WTC11 (cell line): ENCODE results near the gene IL10. TPM values are rescaled to one million over a fixed set of nuclear protein-coding genes. Genes with fewer than 3 reads are reported as not detected.
A peak's percentile ranks its signal among the peaks of the same experiment; 100 is the strongest.

Experiments used
- ATAC-seq: fragments of 200-7000 bp; cut with Tn5 transposase; 2 replicates; pipeline ENCODE4 v1.10.0; 2021; ENCODE audit warnings: mild to moderate bottlenecking, moderate library complexity
- CTCF ChIA-PET: fragments of 300-600 bp; sonication (Branson Sonifier 250); formaldehyde crosslinking; loops from one replicate; lab custom pipeline; 2021; ENCODE audit warnings: antibody characterized with exemption; lab: Charles Lee
- POLR2A ChIA-PET: fragments of 350-600 bp; sonication (Branson Sonifier 250); formaldehyde crosslinking; loops from one replicate; lab custom pipeline; 2021; ENCODE audit warnings: antibody characterized with exemption; lab: Charles Lee
- DNase-seq: peaks from one replicate; pipeline ENCODE4 v3.0.0; 2021; ENCODE audit warnings: low spot score
- H3K27ac Mint-ChIP-seq: 2 replicates; pipeline ENCODE4 v1.8.0; 2021; ENCODE audit warnings: mixed read lengths
- H3K27me3 Mint-ChIP-seq: 2 replicates; pipeline ENCODE4 v1.8.0; 2021; ENCODE audit warnings: low read depth, mild to moderate bottlenecking, moderate library complexity, mixed read lengths
- H3K36me3 Mint-ChIP-seq: 2 replicates; pipeline ENCODE4 v1.8.0; 2021; ENCODE audit warnings: mixed read lengths
- H3K4me1 Mint-ChIP-seq: 2 replicates; pipeline ENCODE4 v1.8.0; 2022; ENCODE audit warnings: mixed read lengths
- H3K4me3 Mint-ChIP-seq: 2 replicates; pipeline ENCODE4 v1.8.0; 2021; ENCODE audit warnings: mild to moderate bottlenecking, moderate library complexity, mixed read lengths
- H3K9me3 Mint-ChIP-seq: 2 replicates; pipeline ENCODE4 v1.8.0; 2021; ENCODE audit warnings: mixed read lengths
- RELA ChIP-seq: sonication (generic); formaldehyde crosslinking; IDR thresholded peaks from 2 replicates; pipeline ENCODE4 v1.8.1; 2022; ENCODE audit warnings: missing genetic modification reagents, mild to moderate bottlenecking, borderline replicate concordance
- total RNA-seq: library from RNA; stranded (reverse); gene quantifications from 3 replicates; pipeline ENCODE4 v1.2.3, GENCODE V29; 2021
- TF ChIP-seq, protein P1 (sequence below): sonication (generic); formaldehyde crosslinking; IDR thresholded peaks from 2 replicates; pipeline ENCODE4 v1.8.0; 2022; ENCODE audit warnings: missing genetic modification reagents
- TF ChIP-seq, protein P2 (sequence below): sonication (generic); formaldehyde crosslinking; IDR thresholded peaks from 2 replicates; pipeline ENCODE4 v1.8.0; 2023; ENCODE audit warnings: missing genetic modification reagents, mild to moderate bottlenecking, borderline replicate concordance
- TF ChIP-seq, protein P3 (sequence below): fragments of 250-450 bp; sonication (Bioruptor Pico); IDR thresholded peaks from 2 replicates; pipeline ENCODE4 v1.9.0; 2021; ENCODE audit warnings: mild to moderate bottlenecking
- TF ChIP-seq, protein P4 (sequence below): sonication (generic); formaldehyde crosslinking; IDR thresholded peaks from 2 replicates; pipeline ENCODE4 v1.8.1; 2023; ENCODE audit warnings: mild to moderate bottlenecking, missing genetic modification reagents, moderate library complexity
- TF ChIP-seq, protein P5 (sequence below): fragments of 200-600 bp; IDR thresholded peaks from 2 replicates; pipeline ENCODE4 v1.8.0; 2022; ENCODE audit warnings: antibody characterized with exemption
- TF ChIP-seq, protein P6 (sequence below): fragments of 250-450 bp; sonication (Bioruptor Pico); IDR thresholded peaks from 2 replicates; pipeline ENCODE4 v1.9.0; 2021; ENCODE audit warnings: mild to moderate bottlenecking, borderline replicate concordance

Gene IL10
- total RNA-seq, 1 experiment from 2014 or later = not detected

DNA sequence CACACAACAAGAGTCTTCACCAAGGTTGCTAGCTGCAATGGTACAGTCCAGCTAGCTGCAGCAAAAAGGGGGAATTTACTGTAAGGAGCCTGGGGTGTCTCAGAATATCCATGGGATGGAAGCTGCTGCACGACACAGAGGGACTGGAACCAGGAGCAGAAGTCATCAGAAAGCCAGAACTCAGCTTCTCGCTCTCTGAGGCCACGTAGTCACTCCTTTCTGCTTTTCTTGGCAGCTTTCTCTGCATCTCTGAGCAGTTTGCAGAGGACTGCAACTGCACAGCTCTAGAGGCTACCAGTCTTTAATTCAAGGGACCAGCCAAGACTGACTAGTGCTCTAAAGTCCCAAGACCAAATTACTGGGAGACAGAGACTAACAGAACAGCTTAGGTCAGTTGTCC is 27.0 kb upstream of the IL10 start:
- H3K27me3 Mint-ChIP-seq = peaks cover 2% of the 10 kb centered on the region; the same call in 1 of the 2 replicates
- no peak for ATAC-seq
- no peak for DNase-seq
- no peak overlapping the region for H3K27ac Mint-ChIP-seq
- H3K4me3 Mint-ChIP-seq = no peak overlapping the region
- ChIA-PET CTCF (interaction anchor here (0.6 to 3.0 kb wide), 9 partner anchors 10 to 295 kb away, joined by 3 to 15 read pairs (median 5); no protein-coding TSS in a partner anchor), POLR2A (no interaction called here)
- no peaks in the 10 kb centered on the region for H3K4me1 Mint-ChIP-seq
- no peaks in the 10 kb centered on the region for H3K9me3 Mint-ChIP-seq
- no peaks in the 10 kb centered on the region for H3K36me3 Mint-ChIP-seq
- TF ChIP-seq, protein P1, sequence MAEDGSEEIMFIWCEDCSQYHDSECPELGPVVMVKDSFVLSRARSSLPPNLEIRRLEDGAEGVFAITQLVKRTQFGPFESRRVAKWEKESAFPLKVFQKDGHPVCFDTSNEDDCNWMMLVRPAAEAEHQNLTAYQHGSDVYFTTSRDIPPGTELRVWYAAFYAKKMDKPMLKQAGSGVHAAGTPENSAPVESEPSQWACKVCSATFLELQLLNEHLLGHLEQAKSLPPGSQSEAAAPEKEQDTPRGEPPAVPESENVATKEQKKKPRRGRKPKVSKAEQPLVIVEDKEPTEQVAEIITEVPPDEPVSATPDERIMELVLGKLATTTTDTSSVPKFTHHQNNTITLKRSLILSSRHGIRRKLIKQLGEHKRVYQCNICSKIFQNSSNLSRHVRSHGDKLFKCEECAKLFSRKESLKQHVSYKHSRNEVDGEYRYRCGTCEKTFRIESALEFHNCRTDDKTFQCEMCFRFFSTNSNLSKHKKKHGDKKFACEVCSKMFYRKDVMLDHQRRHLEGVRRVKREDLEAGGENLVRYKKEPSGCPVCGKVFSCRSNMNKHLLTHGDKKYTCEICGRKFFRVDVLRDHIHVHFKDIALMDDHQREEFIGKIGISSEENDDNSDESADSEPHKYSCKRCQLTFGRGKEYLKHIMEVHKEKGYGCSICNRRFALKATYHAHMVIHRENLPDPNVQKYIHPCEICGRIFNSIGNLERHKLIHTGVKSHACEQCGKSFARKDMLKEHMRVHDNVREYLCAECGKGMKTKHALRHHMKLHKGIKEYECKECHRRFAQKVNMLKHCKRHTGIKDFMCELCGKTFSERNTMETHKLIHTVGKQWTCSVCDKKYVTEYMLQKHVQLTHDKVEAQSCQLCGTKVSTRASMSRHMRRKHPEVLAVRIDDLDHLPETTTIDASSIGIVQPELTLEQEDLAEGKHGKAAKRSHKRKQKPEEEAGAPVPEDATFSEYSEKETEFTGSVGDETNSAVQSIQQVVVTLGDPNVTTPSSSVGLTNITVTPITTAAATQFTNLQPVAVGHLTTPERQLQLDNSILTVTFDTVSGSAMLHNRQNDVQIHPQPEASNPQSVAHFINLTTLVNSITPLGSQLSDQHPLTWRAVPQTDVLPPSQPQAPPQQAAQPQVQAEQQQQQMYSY (CRISPR knock-in tag) = no peak
- TF ChIP-seq RELA (CRISPR knock-in tag) = no peak
- TF ChIP-seq, protein P2, sequence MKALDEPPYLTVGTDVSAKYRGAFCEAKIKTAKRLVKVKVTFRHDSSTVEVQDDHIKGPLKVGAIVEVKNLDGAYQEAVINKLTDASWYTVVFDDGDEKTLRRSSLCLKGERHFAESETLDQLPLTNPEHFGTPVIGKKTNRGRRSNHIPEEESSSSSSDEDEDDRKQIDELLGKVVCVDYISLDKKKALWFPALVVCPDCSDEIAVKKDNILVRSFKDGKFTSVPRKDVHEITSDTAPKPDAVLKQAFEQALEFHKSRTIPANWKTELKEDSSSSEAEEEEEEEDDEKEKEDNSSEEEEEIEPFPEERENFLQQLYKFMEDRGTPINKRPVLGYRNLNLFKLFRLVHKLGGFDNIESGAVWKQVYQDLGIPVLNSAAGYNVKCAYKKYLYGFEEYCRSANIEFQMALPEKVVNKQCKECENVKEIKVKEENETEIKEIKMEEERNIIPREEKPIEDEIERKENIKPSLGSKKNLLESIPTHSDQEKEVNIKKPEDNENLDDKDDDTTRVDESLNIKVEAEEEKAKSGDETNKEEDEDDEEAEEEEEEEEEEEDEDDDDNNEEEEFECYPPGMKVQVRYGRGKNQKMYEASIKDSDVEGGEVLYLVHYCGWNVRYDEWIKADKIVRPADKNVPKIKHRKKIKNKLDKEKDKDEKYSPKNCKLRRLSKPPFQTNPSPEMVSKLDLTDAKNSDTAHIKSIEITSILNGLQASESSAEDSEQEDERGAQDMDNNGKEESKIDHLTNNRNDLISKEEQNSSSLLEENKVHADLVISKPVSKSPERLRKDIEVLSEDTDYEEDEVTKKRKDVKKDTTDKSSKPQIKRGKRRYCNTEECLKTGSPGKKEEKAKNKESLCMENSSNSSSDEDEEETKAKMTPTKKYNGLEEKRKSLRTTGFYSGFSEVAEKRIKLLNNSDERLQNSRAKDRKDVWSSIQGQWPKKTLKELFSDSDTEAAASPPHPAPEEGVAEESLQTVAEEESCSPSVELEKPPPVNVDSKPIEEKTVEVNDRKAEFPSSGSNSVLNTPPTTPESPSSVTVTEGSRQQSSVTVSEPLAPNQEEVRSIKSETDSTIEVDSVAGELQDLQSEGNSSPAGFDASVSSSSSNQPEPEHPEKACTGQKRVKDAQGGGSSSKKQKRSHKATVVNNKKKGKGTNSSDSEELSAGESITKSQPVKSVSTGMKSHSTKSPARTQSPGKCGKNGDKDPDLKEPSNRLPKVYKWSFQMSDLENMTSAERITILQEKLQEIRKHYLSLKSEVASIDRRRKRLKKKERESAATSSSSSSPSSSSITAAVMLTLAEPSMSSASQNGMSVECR (CRISPR knock-in tag) = no peak
- TF ChIP-seq, protein P3, sequence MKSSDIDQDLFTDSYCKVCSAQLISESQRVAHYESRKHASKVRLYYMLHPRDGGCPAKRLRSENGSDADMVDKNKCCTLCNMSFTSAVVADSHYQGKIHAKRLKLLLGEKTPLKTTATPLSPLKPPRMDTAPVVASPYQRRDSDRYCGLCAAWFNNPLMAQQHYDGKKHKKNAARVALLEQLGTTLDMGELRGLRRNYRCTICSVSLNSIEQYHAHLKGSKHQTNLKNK = no peak
- TF ChIP-seq, protein P4, sequence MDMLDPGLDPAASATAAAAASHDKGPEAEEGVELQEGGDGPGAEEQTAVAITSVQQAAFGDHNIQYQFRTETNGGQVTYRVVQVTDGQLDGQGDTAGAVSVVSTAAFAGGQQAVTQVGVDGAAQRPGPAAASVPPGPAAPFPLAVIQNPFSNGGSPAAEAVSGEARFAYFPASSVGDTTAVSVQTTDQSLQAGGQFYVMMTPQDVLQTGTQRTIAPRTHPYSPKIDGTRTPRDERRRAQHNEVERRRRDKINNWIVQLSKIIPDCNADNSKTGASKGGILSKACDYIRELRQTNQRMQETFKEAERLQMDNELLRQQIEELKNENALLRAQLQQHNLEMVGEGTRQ (CRISPR knock-in tag) = no peak
- TF ChIP-seq, all 79 proteins: peak for 0

DNA sequence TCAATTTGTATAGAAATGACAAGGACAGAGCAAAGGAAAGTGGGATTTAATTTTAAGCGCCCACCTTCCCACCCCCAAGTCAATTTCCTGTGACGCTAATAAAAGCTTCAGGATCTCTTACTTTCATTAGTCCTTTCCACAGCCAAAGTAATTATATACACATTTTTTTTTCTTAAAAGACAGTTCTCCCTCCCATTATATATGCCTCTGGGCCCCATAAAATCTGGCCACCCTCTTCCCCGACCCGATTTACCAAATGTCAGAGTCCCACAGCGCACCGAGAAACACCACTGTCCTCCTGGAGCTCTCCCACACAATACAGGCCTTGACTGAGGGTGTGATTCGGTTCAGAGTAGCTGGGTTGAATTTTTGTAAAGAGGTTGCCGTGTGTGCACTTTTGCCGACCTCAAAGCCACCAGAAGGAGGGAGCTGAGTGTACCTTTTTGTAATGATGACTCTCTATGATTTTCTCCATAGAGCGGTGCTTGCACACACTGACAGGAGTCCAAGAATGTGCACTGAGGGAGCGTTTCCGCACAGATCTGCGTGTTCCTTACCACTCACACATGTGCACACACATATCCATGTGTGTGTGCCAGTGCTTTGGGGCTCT is 26.2 kb upstream of the IL10 start:
- ChIA-PET CTCF (interaction anchor here (1.1 to 3.0 kb wide), 14 partner anchors 9 to 282 kb away, joined by 3 to 15 read pairs (median 4); no protein-coding TSS in a partner anchor), POLR2A (interaction anchor here (0.7 kb wide), 1 partner anchor 419 kb away, joined by 3 read pairs; no protein-coding TSS in a partner anchor)
- Mint-ChIP-seq H3K4me1 (no peaks in the 10 kb centered on the region), H3K27me3 (no peaks in the 10 kb centered on the region), H3K36me3 (no peaks in the 10 kb centered on the region), H3K4me3 (no peak overlapping the region), H3K27ac (no peak overlapping the region), H3K9me3 (no peaks in the 10 kb centered on the region)
- ATAC-seq = no peak
- TF ChIP-seq, protein P5, sequence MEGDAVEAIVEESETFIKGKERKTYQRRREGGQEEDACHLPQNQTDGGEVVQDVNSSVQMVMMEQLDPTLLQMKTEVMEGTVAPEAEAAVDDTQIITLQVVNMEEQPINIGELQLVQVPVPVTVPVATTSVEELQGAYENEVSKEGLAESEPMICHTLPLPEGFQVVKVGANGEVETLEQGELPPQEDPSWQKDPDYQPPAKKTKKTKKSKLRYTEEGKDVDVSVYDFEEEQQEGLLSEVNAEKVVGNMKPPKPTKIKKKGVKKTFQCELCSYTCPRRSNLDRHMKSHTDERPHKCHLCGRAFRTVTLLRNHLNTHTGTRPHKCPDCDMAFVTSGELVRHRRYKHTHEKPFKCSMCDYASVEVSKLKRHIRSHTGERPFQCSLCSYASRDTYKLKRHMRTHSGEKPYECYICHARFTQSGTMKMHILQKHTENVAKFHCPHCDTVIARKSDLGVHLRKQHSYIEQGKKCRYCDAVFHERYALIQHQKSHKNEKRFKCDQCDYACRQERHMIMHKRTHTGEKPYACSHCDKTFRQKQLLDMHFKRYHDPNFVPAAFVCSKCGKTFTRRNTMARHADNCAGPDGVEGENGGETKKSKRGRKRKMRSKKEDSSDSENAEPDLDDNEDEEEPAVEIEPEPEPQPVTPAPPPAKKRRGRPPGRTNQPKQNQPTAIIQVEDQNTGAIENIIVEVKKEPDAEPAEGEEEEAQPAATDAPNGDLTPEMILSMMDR = peak; percentile 2; the same call in 1 of the 2 replicates
- TF ChIP-seq, protein P6, sequence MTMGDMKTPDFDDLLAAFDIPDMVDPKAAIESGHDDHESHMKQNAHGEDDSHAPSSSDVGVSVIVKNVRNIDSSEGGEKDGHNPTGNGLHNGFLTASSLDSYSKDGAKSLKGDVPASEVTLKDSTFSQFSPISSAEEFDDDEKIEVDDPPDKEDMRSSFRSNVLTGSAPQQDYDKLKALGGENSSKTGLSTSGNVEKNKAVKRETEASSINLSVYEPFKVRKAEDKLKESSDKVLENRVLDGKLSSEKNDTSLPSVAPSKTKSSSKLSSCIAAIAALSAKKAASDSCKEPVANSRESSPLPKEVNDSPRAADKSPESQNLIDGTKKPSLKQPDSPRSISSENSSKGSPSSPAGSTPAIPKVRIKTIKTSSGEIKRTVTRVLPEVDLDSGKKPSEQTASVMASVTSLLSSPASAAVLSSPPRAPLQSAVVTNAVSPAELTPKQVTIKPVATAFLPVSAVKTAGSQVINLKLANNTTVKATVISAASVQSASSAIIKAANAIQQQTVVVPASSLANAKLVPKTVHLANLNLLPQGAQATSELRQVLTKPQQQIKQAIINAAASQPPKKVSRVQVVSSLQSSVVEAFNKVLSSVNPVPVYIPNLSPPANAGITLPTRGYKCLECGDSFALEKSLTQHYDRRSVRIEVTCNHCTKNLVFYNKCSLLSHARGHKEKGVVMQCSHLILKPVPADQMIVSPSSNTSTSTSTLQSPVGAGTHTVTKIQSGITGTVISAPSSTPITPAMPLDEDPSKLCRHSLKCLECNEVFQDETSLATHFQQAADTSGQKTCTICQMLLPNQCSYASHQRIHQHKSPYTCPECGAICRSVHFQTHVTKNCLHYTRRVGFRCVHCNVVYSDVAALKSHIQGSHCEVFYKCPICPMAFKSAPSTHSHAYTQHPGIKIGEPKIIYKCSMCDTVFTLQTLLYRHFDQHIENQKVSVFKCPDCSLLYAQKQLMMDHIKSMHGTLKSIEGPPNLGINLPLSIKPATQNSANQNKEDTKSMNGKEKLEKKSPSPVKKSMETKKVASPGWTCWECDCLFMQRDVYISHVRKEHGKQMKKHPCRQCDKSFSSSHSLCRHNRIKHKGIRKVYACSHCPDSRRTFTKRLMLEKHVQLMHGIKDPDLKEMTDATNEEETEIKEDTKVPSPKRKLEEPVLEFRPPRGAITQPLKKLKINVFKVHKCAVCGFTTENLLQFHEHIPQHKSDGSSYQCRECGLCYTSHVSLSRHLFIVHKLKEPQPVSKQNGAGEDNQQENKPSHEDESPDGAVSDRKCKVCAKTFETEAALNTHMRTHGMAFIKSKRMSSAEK = no peak
- no peak for DNase-seq
